Activated CD8-positive, alpha-beta T cell treated with anti-CD3 and anti-CD28 coated beads, Interleukin-2, amount 10 ng/mL, durations not matched to agents 7 days and 5 days (primary cell): ENCODE results near the gene APBA1. TPM values are rescaled to one million over a fixed set of nuclear protein-coding genes. Genes with fewer than 3 reads are reported as not detected.

Source experiments
- ATAC-seq: fragments of 150-1000 bp; cut with Tn5 transposase; one replicate; pipeline ENCODE4 v1.10.0; 2021; ENCODE audit warnings: moderate library complexity
- CTCF ChIA-PET: fragments of 350-600 bp; sonication (Branson Sonifier 250); formaldehyde crosslinking; loops from one replicate; lab custom pipeline; 2021; ENCODE audit warnings: antibody characterized with exemption; lab: Charles Lee
- POLR2A ChIA-PET: fragments of 350-600 bp; sonication (Branson Sonifier 250); formaldehyde crosslinking; loops from one replicate; lab custom pipeline; 2021; ENCODE audit warnings: antibody characterized with exemption; lab: Charles Lee
- DNase-seq: peaks from one replicate; pipeline ENCODE4 v3.0.0-alpha.2; 2020
- H3K27ac Mint-ChIP-seq: one replicate; pipeline ENCODE4 v1.8.0; 2021; ENCODE audit warnings: mild to moderate bottlenecking, mixed read lengths
- H3K27me3 Mint-ChIP-seq: one replicate; pipeline ENCODE4 v1.8.0; 2021; ENCODE audit warnings: low read depth, mixed read lengths
- H3K36me3 Mint-ChIP-seq: one replicate; pipeline ENCODE4 v1.8.0; 2021; ENCODE audit warnings: low read depth, mixed read lengths
- H3K4me1 Mint-ChIP-seq: one replicate; pipeline ENCODE4 v1.8.0; 2021; ENCODE audit warnings: low read depth, mixed read lengths
- H3K4me3 Mint-ChIP-seq: one replicate; pipeline ENCODE4 v1.8.0; 2021; ENCODE audit warnings: mild to moderate bottlenecking, mixed read lengths
- H3K9me3 Mint-ChIP-seq: one replicate; pipeline ENCODE4 v1.8.0; 2022; ENCODE audit warnings: mixed read lengths; ENCODE audit not compliant: insufficient read depth
- total RNA-seq, 2 experiments: library from RNA; stranded (reverse); gene quantifications; one replicate each; pipeline ENCODE4 v1.2.3, GENCODE V29; 2021

The APBA1 gene
- total RNA-seq, 2 experiments from 2014 or later = 0.13 TPM

GRCh38 chr9:69397384-69398214 lies 274.6 kb downstream of the APBA1 start:
- POLR2A ChIA-PET = no interaction called here
- no peaks in the 10 kb centered on the region for H3K4me1 Mint-ChIP-seq

GRCh38 chr9:69396759-69397158 lies 275.4 kb downstream of the APBA1 start:
- ChIA-PET POLR2A (no interaction called here), CTCF (no interaction called here)
- H3K4me1 Mint-ChIP-seq = no peaks in the 10 kb centered on the region
- H3K27ac Mint-ChIP-seq = no peak overlapping the region
- H3K9me3 Mint-ChIP-seq = no peaks in the 10 kb centered on the region
- ATAC-seq (no peak), DNase-seq (no peak)
- H3K27me3 Mint-ChIP-seq = peaks cover 2% of the 10 kb centered on the region
- no peaks in the 10 kb centered on the region for H3K36me3 Mint-ChIP-seq
- no peak overlapping the region for H3K4me3 Mint-ChIP-seq

More at GRCh38 chr9:69397384-69398214, 274.6 kb downstream of the APBA1 start:
- no peaks in the 10 kb centered on the region for H3K9me3 Mint-ChIP-seq
- peaks cover 2% of the 10 kb centered on the region for H3K27me3 Mint-ChIP-seq
- ATAC-seq = no peak
- H3K4me3 Mint-ChIP-seq = no peak overlapping the region
- no peak for DNase-seq
- no peaks in the 10 kb centered on the region for H3K36me3 Mint-ChIP-seq
- H3K27ac Mint-ChIP-seq = no peak overlapping the region
- CTCF ChIA-PET = interaction anchor here (1.4 kb wide), 1 partner anchor 24 kb away, joined by 3 read pairs; no protein-coding TSS in a partner anchor

GRCh38 chr9:69395718-69396117 lies 276.5 kb downstream of the APBA1 start:
- no peak for DNase-seq
- peaks cover 2% of the 10 kb centered on the region for H3K27me3 Mint-ChIP-seq
- H3K27ac Mint-ChIP-seq = no peak overlapping the region
- no peak overlapping the region for H3K4me3 Mint-ChIP-seq
- no peak for ATAC-seq
- ChIA-PET POLR2A (no interaction called here), CTCF (no interaction called here)
- no peaks in the 10 kb centered on the region for H3K36me3 Mint-ChIP-seq
- H3K9me3 Mint-ChIP-seq = no peaks in the 10 kb centered on the region
- H3K4me1 Mint-ChIP-seq = no peaks in the 10 kb centered on the region

GRCh38 chr9:69393425-69393824 lies 278.7 kb downstream of the APBA1 start:
- no peaks in the 10 kb centered on the region for H3K27me3 Mint-ChIP-seq
- no peak overlapping the region for H3K27ac Mint-ChIP-seq
- ChIA-PET CTCF (no interaction called here), POLR2A (no interaction called here)
- ATAC-seq (no peak), DNase-seq (no peak)
- no peaks in the 10 kb centered on the region for H3K4me1 Mint-ChIP-seq
- no peak overlapping the region for H3K4me3 Mint-ChIP-seq
- H3K36me3 Mint-ChIP-seq = no peaks in the 10 kb centered on the region
- no peaks in the 10 kb centered on the region for H3K9me3 Mint-ChIP-seq

- H3K9me3 Mint-ChIP-seq = no peaks in the 10 kb centered on the region
- no peak overlapping the region for H3K27ac Mint-ChIP-seq
- ATAC-seq (no peak), DNase-seq (no peak)
- no peak overlapping the region for H3K4me3 Mint-ChIP-seq
- POLR2A ChIA-PET = no interaction called here
- H3K36me3 Mint-ChIP-seq = no peaks in the 10 kb centered on the region
- no peaks in the 10 kb centered on the region for H3K27me3 Mint-ChIP-seq
- CTCF ChIA-PET = no interaction called here
- no peaks in the 10 kb centered on the region for H3K4me1 Mint-ChIP-seq
These were observed 279.3 kb downstream of the APBA1 start for GRCh38 chr9:69392826-69393225.

- Mint-ChIP-seq H3K27ac (no peak overlapping the region), H3K9me3 (no peaks in the 10 kb centered on the region), H3K4me3 (no peak overlapping the region), H3K36me3 (no peaks in the 10 kb centered on the region), H3K4me1 (no peaks in the 10 kb centered on the region), H3K27me3 (no peaks in the 10 kb centered on the region)
- ChIA-PET CTCF (no interaction called here), POLR2A (no interaction called here)
- DNase-seq (no peak), ATAC-seq (no peak)
These were observed 280.2 kb downstream of the APBA1 start for GRCh38 chr9:69391946-69392345.

GRCh38 chr9:69391487-69391886 lies 280.7 kb downstream of the APBA1 start:
- ChIA-PET CTCF (no interaction called here), POLR2A (no interaction called here)
- DNase-seq (no peak), ATAC-seq (no peak)
- peaks cover 2% of the 10 kb centered on the region for H3K27me3 Mint-ChIP-seq
- H3K36me3 Mint-ChIP-seq = no peaks in the 10 kb centered on the region
- no peak overlapping the region for H3K27ac Mint-ChIP-seq
- H3K4me3 Mint-ChIP-seq = no peak overlapping the region
- no peaks in the 10 kb centered on the region for H3K9me3 Mint-ChIP-seq
- no peaks in the 10 kb centered on the region for H3K4me1 Mint-ChIP-seq

GRCh38 chr9:69389437-69389995 lies 282.7 kb downstream of the APBA1 start:
- ChIA-PET CTCF (interaction anchor here (1.4 kb wide), 1 partner anchor 33 kb away, joined by 4 read pairs; no protein-coding TSS in a partner anchor), POLR2A (no interaction called here)
- no peak for ATAC-seq
- no peaks in the 10 kb centered on the region for H3K4me1 Mint-ChIP-seq
- no peaks in the 10 kb centered on the region for H3K36me3 Mint-ChIP-seq
- H3K9me3 Mint-ChIP-seq = no peaks in the 10 kb centered on the region
- H3K27me3 Mint-ChIP-seq = peaks cover 2% of the 10 kb centered on the region
- DNase-seq = no peak
- no peak overlapping the region for H3K4me3 Mint-ChIP-seq
- no peak overlapping the region for H3K27ac Mint-ChIP-seq

GRCh38 chr9:69388596-69388995 lies 283.6 kb downstream of the APBA1 start:
- no peak overlapping the region for H3K4me3 Mint-ChIP-seq
- DNase-seq (no peak), ATAC-seq (no peak)
- ChIA-PET POLR2A (no interaction called here), CTCF (no interaction called here)
- H3K27me3 Mint-ChIP-seq = peaks cover 2% of the 10 kb centered on the region
- H3K9me3 Mint-ChIP-seq = no peaks in the 10 kb centered on the region
- no peaks in the 10 kb centered on the region for H3K36me3 Mint-ChIP-seq
- no peak overlapping the region for H3K27ac Mint-ChIP-seq
- no peaks in the 10 kb centered on the region for H3K4me1 Mint-ChIP-seq

- Mint-ChIP-seq H3K4me3 (no peak overlapping the region), H3K27me3 (peaks cover 2% of the 10 kb centered on the region), H3K27ac (no peak overlapping the region), H3K9me3 (no peaks in the 10 kb centered on the region), H3K4me1 (no peaks in the 10 kb centered on the region), H3K36me3 (no peaks in the 10 kb centered on the region)
- POLR2A ChIA-PET = no interaction called here
- ATAC-seq (no peak), DNase-seq (no peak)
- CTCF ChIA-PET = no interaction called here
These were observed 285.5 kb downstream of the APBA1 start for GRCh38 chr9:69386651-69387050.

GRCh38 chr9:69385581-69386033 lies 286.6 kb downstream of the APBA1 start:
- ATAC-seq (no peak), DNase-seq (no peak)
- ChIA-PET POLR2A (no interaction called here), CTCF (no interaction called here)
- Mint-ChIP-seq H3K4me3 (no peak overlapping the region), H3K27ac (no peak overlapping the region), H3K9me3 (no peaks in the 10 kb centered on the region), H3K4me1 (no peaks in the 10 kb centered on the region), H3K27me3 (peaks cover 2% of the 10 kb centered on the region), H3K36me3 (no peaks in the 10 kb centered on the region)

GRCh38 chr9:69382135-69382534 lies 290.0 kb downstream of the APBA1 start:
- Mint-ChIP-seq H3K9me3 (no peaks in the 10 kb centered on the region), H3K4me3 (no peak overlapping the region)

More at GRCh38 chr9:69382135-69382534, 290.0 kb downstream of the APBA1 start:
- CTCF ChIA-PET = no interaction called here
- H3K27me3 Mint-ChIP-seq = peaks cover 2% of the 10 kb centered on the region
- H3K27ac Mint-ChIP-seq = no peak overlapping the region
- POLR2A ChIA-PET = no interaction called here
- DNase-seq (no peak), ATAC-seq (no peak)
- no peaks in the 10 kb centered on the region for H3K4me1 Mint-ChIP-seq
- no peaks in the 10 kb centered on the region for H3K36me3 Mint-ChIP-seq
